HFFc6 (cell line): ENCODE results near the gene HAUS5. TPM values are rescaled to one million over a fixed set of nuclear protein-coding genes. Genes with fewer than 3 reads are reported as not detected.
A peak's percentile ranks its signal among the peaks of the same experiment; 100 is the strongest.

Experiments used
- DNase-seq: peaks from one replicate; pipeline ENCODE4 v3.0.0-alpha.2; 2018
- H3K27ac Mint-ChIP-seq: 2 replicates; pipeline ENCODE4 v1.8.0; 2020; ENCODE audit warnings: mild to moderate bottlenecking, mixed read lengths
- H3K27me3 Mint-ChIP-seq: 2 replicates; pipeline ENCODE4 v1.8.0; 2021; ENCODE audit warnings: mild to moderate bottlenecking, moderate library complexity, mixed read lengths; ENCODE audit not compliant: insufficient read depth
- H3K36me3 Mint-ChIP-seq: 2 replicates; pipeline ENCODE4 v1.8.0; 2021; ENCODE audit warnings: low read depth, mixed read lengths
- H3K4me1 Mint-ChIP-seq: 2 replicates; pipeline ENCODE4 v1.8.0; 2020; ENCODE audit warnings: low read depth, mixed read lengths
- H3K4me3 Mint-ChIP-seq: 2 replicates; pipeline ENCODE4 v1.8.0; 2020; ENCODE audit warnings: mild to moderate bottlenecking, moderate library complexity, mixed read lengths
- H3K9me3 Mint-ChIP-seq: 2 replicates; pipeline ENCODE4 v1.8.0; 2020; ENCODE audit warnings: mild to moderate bottlenecking, mixed read lengths
- CTCF ChIP-seq: fragments of 200-600 bp; sonication (generic); IDR thresholded peaks from 2 replicates; pipeline ENCODE4 v1.5.0; 2021; ENCODE audit warnings: antibody characterized with exemption, mild to moderate bottlenecking
- total RNA-seq, 6 experiments: library from RNA; stranded (reverse); fragmentation: NEBNext Ultra II Directional; extraction: Animal tissue kit (Norgen Biotek cat#: 25700); gene quantifications; 2 replicates in 1 of 6; 3 replicates in 5 of 6; pipeline ENCODE4 v1.2.3, GENCODE V29; 2021

Gene HAUS5
- total RNA-seq, 6 experiments from 2014 or later, result 6.6 to 13.9 (median 12.2) TPM

GRCh38 chr19:35637165-35637564 lies 24.6 kb downstream of the HAUS5 start:
- no peak for TF ChIP-seq CTCF

GRCh38 chr19:35639321-35639639 lies 26.7 kb downstream of the HAUS5 start:
- H3K27ac Mint-ChIP-seq, result no peak overlapping the region
- TF ChIP-seq CTCF, result no peak
- H3K27me3 Mint-ChIP-seq, result 0 out of 2 replicates have a peak, but pooled peaks cover 3% of the 10 kb centered on the region
- no peak for DNase-seq
- H3K9me3 Mint-ChIP-seq, result no peaks in the 10 kb centered on the region
- peaks cover 7% of the 10 kb centered on the region; the same call in 1 of the 2 replicates for H3K4me1 Mint-ChIP-seq
- peaks cover 13% of the 10 kb centered on the region for H3K36me3 Mint-ChIP-seq
- no peak overlapping the region for H3K4me3 Mint-ChIP-seq

More at GRCh38 chr19:35637165-35637564, 24.6 kb downstream of the HAUS5 start:
- Mint-ChIP-seq H3K36me3 (peaks cover 23% of the 10 kb centered on the region), H3K27me3 (0 out of 2 replicates have a peak, but pooled peaks cover 3% of the 10 kb centered on the region), H3K9me3 (no peaks in the 10 kb centered on the region), H3K4me1 (peaks cover 7% of the 10 kb centered on the region; the same call in 1 of the 2 replicates), H3K4me3 (no peak overlapping the region), H3K27ac (no peak overlapping the region)
- no peak for DNase-seq

- no peak overlapping the region for H3K4me3 Mint-ChIP-seq
- H3K9me3 Mint-ChIP-seq, result no peaks in the 10 kb centered on the region
- DNase-seq, result no peak
- peaks cover 13% of the 10 kb centered on the region for H3K4me1 Mint-ChIP-seq
- no peak for TF ChIP-seq CTCF
- 0 out of 2 replicates have a peak, but pooled peaks cover 3% of the 10 kb centered on the region for H3K27me3 Mint-ChIP-seq
- no peak overlapping the region for H3K27ac Mint-ChIP-seq
- peaks cover 13% of the 10 kb centered on the region for H3K36me3 Mint-ChIP-seq
Measured at GRCh38 chr19:35639863-35640262, 27.3 kb downstream of the HAUS5 start.

- 0 out of 2 replicates have a peak within 1 kb of the TSS, but pooled peaks have one; percentile 26 for H3K27ac Mint-ChIP-seq
- H3K9me3 Mint-ChIP-seq, result no peaks in the 10 kb centered on the region
- H3K4me3 Mint-ChIP-seq, result peak within 1 kb of the TSS; percentile 79
- peaks cover 26% of the 10 kb centered on the region for H3K4me1 Mint-ChIP-seq
- no peak for TF ChIP-seq CTCF
- no peak for DNase-seq
- H3K36me3 Mint-ChIP-seq, result peaks cover 7% of the 10 kb centered on the region; the same call in 1 of the 2 replicates
- H3K27me3 Mint-ChIP-seq, result 0 out of 2 replicates have a peak, but pooled peaks cover 3% of the 10 kb centered on the region
Measured at GRCh38 chr19:35641515-35642151, 29.1 kb downstream of the HAUS5 start, which contains the start of gene ETV2. Gene ETV2 (plus strand): TSS chr19:35641745. CDS start chr19:35642461, 716 bp downstream.

- H3K27me3 Mint-ChIP-seq, result 0 out of 2 replicates have a peak, but pooled peaks cover 3% of the 10 kb centered on the region
- no peaks in the 10 kb centered on the region for H3K9me3 Mint-ChIP-seq
- H3K27ac Mint-ChIP-seq, result 0 out of 2 replicates have a peak overlapping the region, but pooled peaks have one; percentile 26
- peaks cover 30% of the 10 kb centered on the region for H3K4me1 Mint-ChIP-seq
- no peak for TF ChIP-seq CTCF
- peak; percentile 12 for DNase-seq
- H3K4me3 Mint-ChIP-seq, result peak overlapping the region; percentile 79
- peaks cover 7% of the 10 kb centered on the region; the same call in 1 of the 2 replicates for H3K36me3 Mint-ChIP-seq
Measured at GRCh38 chr19:35642312-35642711, 29.8 kb downstream of the HAUS5 start.
